ENCODE results near the gene CDCA4.
"Not testable (repeated sequence)": the region's sequence is repeated elsewhere in the genome, so short reads cannot be mapped to it uniquely, and the experiment has no call there.

The CDCA4 gene

DNA sequence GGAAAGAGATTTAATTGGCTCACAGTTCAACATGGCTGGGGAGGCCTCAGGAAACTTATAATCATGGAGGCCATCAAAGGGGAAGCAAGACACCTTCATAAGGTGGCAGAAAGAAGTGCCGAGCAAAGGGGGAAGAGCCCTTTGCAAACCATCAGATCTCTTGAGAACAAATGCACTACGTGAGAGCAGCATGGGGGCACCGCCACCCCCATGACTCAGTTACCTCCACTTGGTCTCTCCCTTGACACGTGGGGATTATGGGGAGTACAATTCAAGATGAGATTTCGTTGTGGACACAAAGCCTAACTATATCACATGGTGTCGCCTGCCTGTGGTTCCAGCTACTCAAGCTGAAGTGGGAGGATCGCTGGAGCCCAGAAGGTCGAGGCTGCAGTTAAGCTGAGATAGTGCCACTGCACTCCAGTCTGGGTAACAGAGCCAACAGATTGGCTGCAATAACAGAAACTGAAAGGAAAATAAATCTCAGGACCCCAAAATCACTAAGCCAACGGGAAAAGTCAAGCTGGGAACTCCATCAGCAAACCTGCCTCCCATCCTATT lies 10.0 kb upstream of the CDCA4 start:
- no peak for DNase-seq

DNA sequence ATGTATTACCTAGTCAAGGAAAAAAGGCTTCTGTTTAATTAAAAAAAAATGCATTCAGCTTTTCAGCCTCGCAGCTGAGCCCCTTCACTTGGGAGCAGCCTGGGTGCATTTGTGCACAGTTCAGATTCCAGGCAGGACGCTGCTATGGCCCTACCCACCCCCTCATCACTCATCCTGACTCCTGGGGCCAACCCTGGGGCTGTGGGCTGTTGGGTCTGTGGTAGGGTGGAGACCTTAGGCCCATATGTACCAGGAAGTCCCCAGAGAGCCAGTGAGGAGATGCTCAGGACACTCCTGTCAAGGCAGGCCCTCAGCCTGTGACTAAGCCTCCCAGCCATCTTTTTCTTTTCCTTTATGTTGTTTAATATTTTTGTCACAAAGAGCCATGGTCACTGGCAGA lies 9.3 kb upstream of the CDCA4 start:
- no peak for DNase-seq

GRCh38 chr14:105029402-105029801 lies 8.5 kb upstream of the CDCA4 start:
- DNase-seq: no peak

DNA sequence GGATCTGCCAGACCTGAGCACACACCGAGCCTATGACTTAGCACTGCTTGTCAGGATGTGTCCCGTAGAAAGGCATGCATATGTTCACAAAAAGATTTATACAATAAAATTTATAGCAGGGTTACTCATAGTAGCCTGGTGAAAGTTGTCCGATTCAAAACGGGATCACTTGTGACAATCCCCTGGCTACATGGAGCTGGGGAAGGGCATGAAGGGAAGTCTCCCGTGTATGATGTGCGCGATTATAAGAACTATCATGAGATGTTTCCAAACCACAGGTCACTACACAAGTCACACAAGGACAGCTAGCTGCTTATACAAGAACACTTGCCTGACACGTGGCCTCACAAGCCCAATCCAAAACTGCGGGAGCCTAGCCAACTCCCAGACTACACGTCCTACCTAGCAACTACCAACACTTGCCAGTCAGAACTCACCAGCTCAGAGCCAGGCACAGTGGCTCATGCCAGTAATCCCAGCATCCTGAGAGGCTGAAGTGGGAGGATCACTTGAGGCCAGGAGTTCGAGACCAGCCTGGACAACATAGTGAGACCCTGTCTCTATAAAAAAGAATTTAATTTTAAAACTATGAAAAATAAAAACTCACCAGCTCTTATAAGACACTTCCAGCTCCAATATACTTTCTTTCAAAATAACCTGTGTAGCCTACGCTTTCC lies 7.5 kb upstream of the CDCA4 start:
- no peak for DNase-seq

GRCh38 chr14:105027718-105028117 lies 6.8 kb upstream of the CDCA4 start:
- DNase-seq: not testable (repeated sequence)

- no peak for DNase-seq
Measured at GRCh38 chr14:105026802-105027563, 6.1 kb upstream of the CDCA4 start.

DNA sequence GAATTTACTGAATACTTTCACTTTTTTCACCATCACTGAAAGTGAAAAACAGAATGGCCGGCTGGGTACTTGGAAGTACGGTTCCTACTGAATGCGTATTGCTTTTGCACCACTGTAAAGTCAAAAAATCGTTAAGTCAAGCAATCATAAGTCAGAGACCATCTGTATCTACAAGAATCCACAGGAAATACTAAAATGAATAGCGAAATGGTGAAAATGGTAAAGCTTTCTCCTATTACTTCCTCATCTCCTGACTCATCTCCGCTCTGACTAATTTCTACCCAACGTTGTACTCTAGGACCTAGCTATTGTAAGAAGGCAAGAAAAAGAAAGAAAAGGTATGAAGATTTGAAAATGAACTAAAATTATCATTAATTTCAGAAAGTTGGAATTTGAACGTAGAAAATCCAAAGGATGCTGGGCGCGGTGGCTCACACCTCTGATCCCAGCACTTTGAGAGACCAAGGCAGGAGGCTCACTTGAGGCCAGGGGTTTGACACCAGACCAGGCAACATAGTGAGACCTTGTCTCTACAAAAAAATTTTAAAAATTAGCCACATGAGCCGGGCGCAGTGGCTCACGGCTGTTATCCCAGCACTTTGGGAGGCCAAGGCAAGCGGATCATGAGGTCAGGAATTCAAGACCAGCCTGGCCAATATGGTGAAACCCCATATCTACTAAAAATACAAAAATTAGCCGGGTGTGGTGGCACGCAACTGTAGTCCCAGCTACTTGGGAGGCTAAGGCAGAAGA lies 5.3 kb upstream of the CDCA4 start:
- DNase-seq: no peak

DNA sequence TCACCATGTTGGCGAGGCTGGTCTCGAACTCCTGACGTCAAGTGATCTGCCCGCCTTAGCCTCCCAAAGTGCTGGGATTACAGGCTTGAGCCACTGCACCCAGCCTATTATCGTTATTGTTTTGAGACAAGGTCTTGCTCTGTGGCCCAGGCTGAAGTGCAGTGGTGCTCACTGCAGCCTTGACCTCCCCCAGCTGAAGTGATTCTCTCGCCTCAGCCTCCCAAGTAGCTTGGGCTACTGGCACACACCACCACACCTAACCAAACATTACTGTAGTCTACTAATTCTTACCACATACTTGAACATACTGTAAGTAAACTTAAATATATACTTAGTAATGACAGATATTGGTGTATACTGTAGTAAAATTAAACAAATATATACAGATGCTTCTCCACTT lies 4.5 kb upstream of the CDCA4 start:
- DNase-seq: no peak

DNA sequence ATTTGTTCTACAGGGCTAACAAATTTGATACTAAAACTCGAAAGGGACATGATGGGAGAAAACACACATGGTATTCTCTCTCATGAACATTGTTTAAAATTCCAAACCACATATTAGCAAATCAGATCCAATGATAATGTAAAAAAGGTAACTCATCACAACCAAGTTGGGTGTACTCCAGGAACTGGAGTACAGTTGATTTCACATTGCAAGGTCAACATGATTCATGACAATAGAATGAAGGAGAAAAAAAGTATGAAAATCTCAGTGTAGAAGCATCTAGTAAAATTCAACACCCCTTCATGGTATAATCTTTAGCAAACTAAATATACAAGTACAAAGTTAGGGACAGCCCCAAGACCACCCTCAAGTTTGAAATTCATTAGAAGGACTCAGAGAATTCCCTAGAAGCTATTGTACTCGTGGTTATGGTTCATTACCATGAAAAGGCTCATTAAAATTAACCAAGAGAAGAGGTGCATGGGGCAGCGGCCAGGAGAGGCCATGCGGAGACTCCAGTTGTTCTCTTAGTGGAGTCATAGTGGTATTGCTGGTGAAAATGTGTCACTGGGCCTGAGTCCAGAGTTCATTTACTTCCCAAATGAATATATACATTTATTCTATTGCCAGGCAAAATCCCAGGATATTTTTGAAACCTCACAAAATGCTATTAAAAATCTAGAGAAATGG lies 3.1 kb upstream of the CDCA4 start:
- DNase-seq: no peak

DNA sequence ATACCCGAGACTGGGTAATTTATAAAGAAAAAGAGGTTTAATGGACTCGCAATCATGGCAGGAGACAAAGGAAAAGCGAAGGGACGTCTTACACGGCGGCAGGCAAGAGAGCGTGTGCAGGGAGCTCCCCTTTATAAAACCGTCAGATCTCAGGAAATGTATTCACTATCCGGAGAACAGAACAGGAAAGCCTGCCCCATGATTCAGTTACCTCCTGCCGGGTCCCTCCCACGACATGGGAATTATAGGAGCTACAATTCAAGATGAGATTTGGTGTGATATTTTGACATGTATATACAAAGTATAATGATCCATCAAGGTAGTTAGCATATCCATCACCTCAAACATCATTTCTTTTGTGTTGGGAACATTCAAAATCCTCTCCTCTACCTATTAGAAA lies 2.3 kb upstream of the CDCA4 start:
- no peak for DNase-seq

GRCh38 chr14:105022276-105022670 lies 1.4 kb upstream of the CDCA4 start:
- no peak for DNase-seq

DNA sequence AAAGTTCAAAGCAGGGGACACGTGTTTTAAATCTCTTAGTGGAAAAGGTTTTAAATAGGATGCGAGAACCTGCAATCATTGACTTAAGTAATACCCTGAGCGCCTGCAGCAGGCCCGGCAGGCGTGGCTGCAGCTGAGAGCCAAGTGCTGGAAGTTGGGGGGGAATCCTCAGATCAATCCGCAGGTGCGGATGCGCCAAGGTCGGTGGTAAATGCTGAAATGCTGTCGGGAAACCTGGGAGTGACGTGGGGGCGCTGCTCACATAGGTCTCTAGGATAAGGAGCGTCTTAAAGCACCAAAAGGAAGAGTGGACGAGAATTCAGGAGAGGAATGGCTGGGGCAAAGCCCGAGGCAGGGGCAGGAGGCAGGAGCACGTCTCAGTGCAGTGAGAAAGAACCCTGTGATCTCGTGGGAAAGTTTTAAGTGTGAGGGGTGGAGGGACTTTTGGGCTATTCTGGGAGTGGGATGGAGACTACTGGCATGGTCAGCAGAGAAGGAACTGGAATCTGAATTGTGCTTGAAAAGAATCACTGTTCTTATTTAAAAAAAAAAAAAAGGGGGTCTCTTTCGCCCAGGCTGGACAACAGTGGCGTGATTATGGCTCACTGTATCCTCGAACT lies 883 bp upstream of the CDCA4 start:
- peak; percentile 22 for DNase-seq

- peak; percentile 59 for DNase-seq
Measured at GRCh38 chr14:105019861-105020814, 745 bp downstream of the CDCA4 start.

GRCh38 chr14:105018414-105018813 lies 2.5 kb downstream of the CDCA4 start:
- DNase-seq: no peak

GRCh38 chr14:105015905-105016304 lies 5.0 kb downstream of the CDCA4 start:
- DNase-seq: no peak

GRCh38 chr14:105015242-105015641 lies 5.6 kb downstream of the CDCA4 start:
- DNase-seq: no peak

DNA sequence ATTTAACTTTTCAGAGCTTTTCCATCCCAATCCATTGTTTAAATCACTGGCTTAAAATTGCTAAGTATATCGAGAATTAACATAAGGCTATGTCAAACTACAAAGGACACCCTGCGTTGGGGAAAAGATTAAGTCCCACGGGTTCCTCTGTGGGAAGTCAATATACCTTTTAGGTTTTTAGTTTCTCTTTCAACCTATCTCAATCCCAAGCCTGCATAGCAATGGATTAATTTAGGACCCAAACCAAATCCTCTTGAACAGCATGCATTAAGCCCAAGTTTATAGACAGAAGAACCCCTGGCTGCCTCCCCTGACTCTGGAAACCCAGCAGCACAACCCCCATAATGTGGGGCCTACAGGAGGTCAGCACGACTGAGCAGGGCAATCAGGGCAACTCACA lies 6.3 kb downstream of the CDCA4 start:
- DNase-seq: no peak

DNA sequence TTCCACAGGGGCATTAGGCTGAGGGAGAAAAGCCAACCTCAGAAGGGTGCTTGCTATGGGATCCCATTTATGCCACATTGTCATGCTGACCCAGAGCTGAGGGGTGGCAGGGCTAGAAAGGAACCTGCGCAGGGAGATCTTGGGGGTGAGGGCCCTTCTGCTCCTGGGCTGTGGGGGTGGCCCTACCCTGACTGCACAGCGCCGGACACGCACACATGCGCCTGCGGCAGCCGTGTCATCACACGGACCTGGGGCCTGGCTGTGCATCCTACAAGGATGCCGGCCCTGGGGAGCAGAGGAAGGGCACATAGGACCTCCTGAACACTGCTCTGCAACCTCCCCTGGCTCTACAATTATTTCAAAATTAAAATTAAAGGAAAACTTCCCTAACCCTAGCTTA lies 6.9 kb downstream of the CDCA4 start:
- DNase-seq: no peak

- no peak for DNase-seq
Measured at GRCh38 chr14:105013150-105013785, 7.6 kb downstream of the CDCA4 start.

- no peak for DNase-seq
Measured at GRCh38 chr14:105012171-105012985, 8.5 kb downstream of the CDCA4 start.

All from effector CD4-positive, alpha-beta T cell (primary cell).